CD8-positive, alpha-beta memory T cell (primary cell): ENCODE data around the gene PTPRU. TPM values are rescaled to one million over a fixed set of nuclear protein-coding genes. Genes with fewer than 3 reads are reported as not detected.

Experiments
- CTCF ChIA-PET: fragments of 350-600 bp; sonication (Branson Sonifier 250); formaldehyde crosslinking; loops from one replicate; lab custom pipeline; 2021; ENCODE audit warnings: antibody characterized with exemption; lab: Charles Lee
- POLR2A ChIA-PET: fragments of 350-600 bp; sonication (Branson Sonifier 250); formaldehyde crosslinking; loops from one replicate; lab custom pipeline; 2021; ENCODE audit warnings: antibody characterized with exemption; lab: Charles Lee
- DNase-seq, 5 donors: peaks; one replicate each; pipeline versions ENCODE4 v3.0.0 to v3.0.0-alpha.2; 2020 to 2022; ENCODE audit warnings: mixed read lengths in 1 of 5
- H3K27ac ChIP-seq: one replicate; pipeline ENCODE4 v1.7.0; 2013; ENCODE audit warnings: low read depth, mild to moderate bottlenecking, low read length, moderate library complexity
- H3K27me3 ChIP-seq: 2 replicates; pipeline ENCODE4 v1.7.0; 2013; ENCODE audit warnings: low read length, mild to moderate bottlenecking; ENCODE audit not compliant: insufficient read depth, poor library complexity, severe bottlenecking
- H3K36me3 ChIP-seq: 2 replicates; pipeline ENCODE4 v1.7.0; 2013; ENCODE audit warnings: mild to moderate bottlenecking, low read length, moderate library complexity; ENCODE audit not compliant: insufficient read depth
- H3K4me1 ChIP-seq: 2 replicates; pipeline ENCODE4 v1.7.0; 2013; ENCODE audit warnings: mild to moderate bottlenecking, low read length, moderate library complexity; ENCODE audit not compliant: insufficient read depth
- H3K4me3 ChIP-seq: 2 replicates; pipeline ENCODE4 v1.7.0; 2013; ENCODE audit warnings: mild to moderate bottlenecking, low read length
- H3K9me3 ChIP-seq: 2 replicates; pipeline ENCODE4 v1.7.0; 2013; ENCODE audit warnings: mild to moderate bottlenecking, low read length
- H3K27ac Mint-ChIP-seq, 8 donors: one replicate each; pipeline ENCODE4 v1.8.0; 2020 to 2021; ENCODE audit warnings: mixed read lengths in 8 of 8, mild to moderate bottlenecking in 6 of 8, inconsistent platforms in 3 of 8, moderate library complexity in 3 of 8
- H3K27me3 Mint-ChIP-seq, 2 donors: one replicate each; pipeline ENCODE4 v1.8.0; 2020 to 2021; ENCODE audit warnings: mixed read lengths in 2 of 2, mild to moderate bottlenecking in 1 of 2, moderate library complexity in 1 of 2
- H3K36me3 Mint-ChIP-seq, 3 donors: one replicate each; pipeline ENCODE4 v1.8.0; 2020 to 2021; ENCODE audit warnings: mixed read lengths in 3 of 3, inconsistent platforms in 1 of 3, mild to moderate bottlenecking in 1 of 3
- H3K4me1 Mint-ChIP-seq, 3 donors: one replicate each; pipeline ENCODE4 v1.8.0; 2020 to 2021; ENCODE audit warnings: mixed read lengths in 3 of 3, inconsistent platforms in 1 of 3, mild to moderate bottlenecking in 1 of 3
- H3K4me3 Mint-ChIP-seq, 7 donors: one replicate each; pipeline ENCODE4 v1.8.0; 2020 to 2021; ENCODE audit warnings: mixed read lengths in 7 of 7, mild to moderate bottlenecking in 6 of 7, moderate library complexity in 4 of 7, inconsistent platforms in 2 of 7
- H3K9me3 Mint-ChIP-seq, 5 donors: one replicate each; pipeline ENCODE4 v1.8.0; 2020 to 2022; ENCODE audit warnings: mixed read lengths in 5 of 5, mild to moderate bottlenecking in 3 of 5, moderate library complexity in 2 of 5, inconsistent platforms in 1 of 5
- polyA plus RNA-seq: library from polyadenylated mRNA; unstranded; fragments of 300-500 nt; fragmentation: Illumina TruSeq; gene quantifications from one replicate; pipeline ENCODE4 v1.2.3, GENCODE V29; 2021
- total RNA-seq, 2 experiments: library from RNA; stranded (reverse); gene quantifications; one replicate each; pipeline ENCODE4 v1.2.3, GENCODE V29; 2021

PTPRU gene
- total RNA-seq = under 1 TPM; 0.13 to 0.51 TPM
- 0.62 TPM for polyA plus RNA-seq

DNA sequence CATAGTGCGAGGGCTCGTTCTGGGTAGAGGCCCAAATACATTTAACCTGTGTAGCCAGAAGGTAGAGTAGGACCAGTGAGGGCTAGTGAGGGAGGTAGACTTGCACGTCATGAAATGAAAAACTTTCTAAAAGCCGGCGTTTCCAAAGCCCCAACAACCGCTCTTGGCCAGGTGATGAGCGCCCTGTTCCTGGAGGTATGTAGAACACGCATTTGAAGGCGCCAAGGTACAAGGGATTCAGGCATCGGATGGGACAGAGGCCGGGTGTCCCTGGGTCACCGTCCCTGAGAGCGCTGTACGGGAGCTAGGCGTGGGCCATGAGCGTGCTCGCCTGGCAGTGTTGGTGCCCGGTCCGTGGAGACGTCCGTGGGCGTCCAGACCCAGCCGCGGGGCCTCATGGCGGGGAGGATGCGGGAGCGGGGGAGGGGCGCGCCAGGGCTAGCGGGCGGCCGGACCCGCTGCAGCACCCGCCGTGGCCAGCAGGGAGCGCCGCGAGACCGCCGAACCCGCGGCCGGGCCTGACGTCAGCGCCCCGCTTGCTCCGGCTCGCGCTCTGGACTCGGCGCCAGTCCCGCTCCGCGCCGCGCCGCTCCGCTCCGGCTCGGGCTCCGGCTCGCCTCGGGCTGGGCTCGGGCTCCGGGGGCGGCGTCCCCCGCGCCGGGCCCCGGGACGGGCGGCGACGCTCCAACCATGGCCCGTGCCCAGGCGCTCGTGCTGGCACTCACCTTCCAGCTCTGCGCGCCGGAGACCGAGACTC, at the start of gene PTPRU:
TSS of gene PTPRU (plus strand) at position 568 of the 757 bp plus-strand sequence. CDS start at position 691, 123 bp downstream.
- Histone ChIP-seq H3K4me3 (peak within 1 kb of the TSS; percentile 56), H3K27ac (no peak within 1 kb of the TSS), H3K36me3 (no peaks in the 10 kb centered on the region), H3K27me3 (peaks cover 31% of the 10 kb centered on the region), H3K9me3 (no peaks in the 10 kb centered on the region), H3K4me1 (peaks cover 18% of the 10 kb centered on the region)
- H3K27ac Mint-ChIP-seq = peak within 1 kb of the TSS in 6 of 8 donors; percentile 24 to 67 (median 50)
- peak; percentile 72 to 77 (median 77) for DNase-seq
- ChIA-PET POLR2A (no interaction called here), CTCF (interaction anchor here (1.1 to 1.2 kb wide), 2 partner anchors 1144 to 1547 kb away, joined by 4 to 12 read pairs; no protein-coding TSS in a partner anchor)
- H3K27me3 Mint-ChIP-seq = peaks cover 34 to 44% of the 10 kb centered on the region in 2 donors
- H3K4me1 Mint-ChIP-seq = peaks cover 19 to 29% (median 27%) of the 10 kb centered on the region in 3 donors
- H3K36me3 Mint-ChIP-seq = peaks cover 0 to 1% (median 0%) of the 10 kb centered on the region in 3 donors
- H3K9me3 Mint-ChIP-seq = peaks cover 0 to 2% (median 0%) of the 10 kb centered on the region in 5 donors
- H3K4me3 Mint-ChIP-seq = peak within 1 kb of the TSS; percentile 78 to 91 (median 82)

GRCh38 chr1:29186707-29187106, 49.6 kb upstream of the PTPRU start:
- DNase-seq = no peak
- Histone ChIP-seq H3K9me3 (no peaks in the 10 kb centered on the region), H3K27ac (no peak overlapping the region), H3K4me1 (peaks cover 4% of the 10 kb centered on the region), H3K36me3 (no peaks in the 10 kb centered on the region), H3K4me3 (no peak overlapping the region), H3K27me3 (no peaks in the 10 kb centered on the region)
- Mint-ChIP-seq H3K27me3 (no peaks in the 10 kb centered on the region), H3K27ac (peak overlapping the region in 1 of 8 donors; percentile 85), H3K36me3 (peaks cover 2 to 4% (median 2%) of the 10 kb centered on the region in 3 donors), H3K9me3 (no peaks in the 10 kb centered on the region), H3K4me3 (peak overlapping the region in 1 of 7 donors; percentile 52), H3K4me1 (peaks cover 4 to 14% (median 13%) of the 10 kb centered on the region in 3 donors)
- ChIA-PET CTCF (interaction anchor here (1.5 kb wide), 1 partner anchor 153 kb away, joined by 3 read pairs; no protein-coding TSS in a partner anchor), POLR2A (no interaction called here)

DNA sequence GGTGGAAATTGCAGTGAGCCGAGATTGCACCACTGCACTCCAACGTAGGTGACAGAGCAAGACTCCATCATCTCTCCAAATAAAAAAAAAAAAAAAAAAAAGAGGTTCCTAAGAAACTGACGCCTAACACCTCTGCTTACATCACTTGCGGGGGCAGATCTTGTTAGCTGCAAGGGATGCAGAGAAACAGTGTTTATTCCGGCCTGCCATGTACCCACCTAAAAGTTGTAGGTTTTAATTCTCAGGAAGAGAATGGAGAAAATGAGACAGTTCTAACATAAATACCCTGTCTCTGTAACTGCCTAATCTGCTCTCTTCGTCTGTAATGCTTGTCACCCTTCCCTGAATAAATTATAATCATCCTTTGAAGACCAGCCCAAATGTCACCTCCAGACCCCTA, 45.6 kb upstream of the PTPRU start:
- Mint-ChIP-seq H3K27ac (peak overlapping the region in 1 of 8 donors; percentile 14), H3K36me3 (peaks cover 2 to 20% (median 9%) of the 10 kb centered on the region in 3 donors)
- CTCF ChIA-PET = interaction anchor here (0.7 to 1.2 kb wide), 2 partner anchors 9 to 12 kb away, joined by 3 to 4 read pairs; partner anchors contain the start of gene SRSF4

DNA sequence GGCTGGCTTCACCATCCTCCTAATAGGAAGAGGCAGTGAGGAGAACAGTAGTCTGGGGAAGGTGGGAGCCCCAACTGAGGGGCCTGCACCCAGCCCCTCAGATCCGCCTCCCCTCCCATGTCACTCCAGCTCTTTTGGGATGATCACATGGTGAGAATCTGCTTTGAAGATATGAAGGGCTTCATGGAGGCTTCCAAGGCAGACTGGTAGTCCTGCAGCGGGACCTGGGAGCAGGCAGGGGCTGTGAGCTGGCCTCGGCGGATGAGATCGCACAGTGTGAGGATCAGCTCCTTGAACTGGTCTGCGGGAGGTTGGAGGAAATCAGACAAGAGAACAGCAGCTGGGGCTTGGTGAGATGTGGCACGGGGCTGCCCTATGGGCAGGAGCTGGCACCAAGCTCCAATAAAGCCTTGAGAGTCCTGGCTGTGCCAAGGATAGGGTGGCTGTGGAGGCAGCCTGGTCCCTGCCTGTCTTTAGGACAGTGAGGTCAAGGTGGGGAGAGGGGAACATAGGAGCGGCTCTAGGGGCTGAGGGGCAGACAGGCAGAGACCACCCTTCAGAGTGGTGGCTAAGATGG, 42.4 kb upstream of the PTPRU start:
- Histone ChIP-seq H3K36me3 (no peaks in the 10 kb centered on the region), H3K9me3 (no peaks in the 10 kb centered on the region), H3K4me3 (no peak overlapping the region), H3K27ac (no peak overlapping the region), H3K4me1 (no peaks in the 10 kb centered on the region), H3K27me3 (no peaks in the 10 kb centered on the region)
- Mint-ChIP-seq H3K27me3 (no peaks in the 10 kb centered on the region), H3K9me3 (no peaks in the 10 kb centered on the region), H3K4me1 (no peaks in the 10 kb centered on the region), H3K4me3 (no peak overlapping the region), H3K27ac (peak overlapping the region in 1 of 8 donors; percentile 61), H3K36me3 (peaks cover 3 to 33% (median 9%) of the 10 kb centered on the region in 3 donors)
- peak in 1 of 5 donors; percentile 12 for DNase-seq
- ChIA-PET CTCF (interaction anchor here (1.4 to 1.5 kb wide), 2 partner anchors 9 to 12 kb away, joined by 3 read pairs; partner anchors contain the start of gene SRSF4), POLR2A (no interaction called here)

More for the DNA sequence above, 45.6 kb upstream of the PTPRU start:
- no peaks in the 10 kb centered on the region for H3K9me3 Mint-ChIP-seq
- Histone ChIP-seq H3K4me3 (no peak overlapping the region), H3K36me3 (no peaks in the 10 kb centered on the region), H3K27ac (no peak overlapping the region), H3K27me3 (no peaks in the 10 kb centered on the region), H3K9me3 (no peaks in the 10 kb centered on the region), H3K4me1 (no peaks in the 10 kb centered on the region)
- POLR2A ChIA-PET = no interaction called here
- no peaks in the 10 kb centered on the region for H3K4me1 Mint-ChIP-seq
- no peak for DNase-seq
- H3K4me3 Mint-ChIP-seq = no peak overlapping the region
- H3K27me3 Mint-ChIP-seq = no peaks in the 10 kb centered on the region

GRCh38 chr1:29195881-29196291, 40.4 kb upstream of the PTPRU start:
- Mint-ChIP-seq H3K36me3 (peaks cover 2 to 45% (median 7%) of the 10 kb centered on the region in 3 donors), H3K27me3 (no peaks in the 10 kb centered on the region), H3K27ac (no peak overlapping the region), H3K4me3 (no peak overlapping the region), H3K4me1 (no peaks in the 10 kb centered on the region), H3K9me3 (no peaks in the 10 kb centered on the region)
- Histone ChIP-seq H3K9me3 (no peaks in the 10 kb centered on the region), H3K4me1 (no peaks in the 10 kb centered on the region), H3K27ac (no peak overlapping the region), H3K27me3 (no peaks in the 10 kb centered on the region), H3K4me3 (no peak overlapping the region), H3K36me3 (peaks cover 9% of the 10 kb centered on the region)
- DNase-seq = peak in 1 of 5 donors; percentile 16
- POLR2A ChIA-PET = no interaction called here
- CTCF ChIA-PET = interaction anchor here (4.4 kb wide), 1 partner anchor 14 kb away, joined by 26 read pairs; the partner anchor contains the start of gene SRSF4

- Mint-ChIP-seq H3K9me3 (no peaks in the 10 kb centered on the region), H3K27me3 (no peaks in the 10 kb centered on the region), H3K4me1 (no peaks in the 10 kb centered on the region), H3K27ac (peak overlapping the region in 2 of 8 donors; percentile 47 to 74), H3K36me3 (peaks cover 3 to 53% (median 5%) of the 10 kb centered on the region in 3 donors), H3K4me3 (no peak overlapping the region)
- ChIA-PET CTCF (interaction anchor here (0.7 to 4.4 kb wide), 10 partner anchors 9 to 412 kb away, joined by 3 to 26 read pairs (median 4); partner anchors contain the start of gene SRSF4), POLR2A (no interaction called here)
- Histone ChIP-seq H3K27ac (no peak overlapping the region), H3K27me3 (no peaks in the 10 kb centered on the region), H3K4me1 (no peaks in the 10 kb centered on the region), H3K9me3 (no peaks in the 10 kb centered on the region), H3K4me3 (no peak overlapping the region), H3K36me3 (peaks cover 18% of the 10 kb centered on the region)
- peak in 1 of 5 donors; percentile 8 for DNase-seq
These were observed 39.3 kb upstream of the PTPRU start for GRCh38 chr1:29196863-29197589.

GRCh38 chr1:29197590-29197924, 38.8 kb upstream of the PTPRU start:
- Histone ChIP-seq H3K4me3 (no peak overlapping the region), H3K36me3 (peaks cover 18% of the 10 kb centered on the region), H3K27me3 (no peaks in the 10 kb centered on the region), H3K9me3 (no peaks in the 10 kb centered on the region), H3K27ac (no peak overlapping the region), H3K4me1 (no peaks in the 10 kb centered on the region)
- Mint-ChIP-seq H3K27ac (no peak overlapping the region), H3K4me1 (peaks cover 0 to under 1% (median under 1%) of the 10 kb centered on the region in 3 donors), H3K9me3 (no peaks in the 10 kb centered on the region), H3K36me3 (peaks cover 3 to 53% (median 5%) of the 10 kb centered on the region in 3 donors), H3K4me3 (no peak overlapping the region), H3K27me3 (no peaks in the 10 kb centered on the region)
- POLR2A ChIA-PET = no interaction called here
- peak in 2 of 5 donors; percentile 23 to 46 for DNase-seq
- CTCF ChIA-PET = interaction anchor here (0.7 to 4.4 kb wide), 9 partner anchors 9 to 413 kb away, joined by 3 to 26 read pairs (median 4); partner anchors contain the start of gene SRSF4
